Measurements from ENCODE around the gene RPS6KA3. TPM values are rescaled to one million over a fixed set of nuclear protein-coding genes. Genes with fewer than 3 reads are reported as not detected.

RPS6KA3 gene
- polyA plus RNA-seq, 1 of the 3 experiments (the other 2 are of a cell fraction): 14.3 TPM

DNA sequence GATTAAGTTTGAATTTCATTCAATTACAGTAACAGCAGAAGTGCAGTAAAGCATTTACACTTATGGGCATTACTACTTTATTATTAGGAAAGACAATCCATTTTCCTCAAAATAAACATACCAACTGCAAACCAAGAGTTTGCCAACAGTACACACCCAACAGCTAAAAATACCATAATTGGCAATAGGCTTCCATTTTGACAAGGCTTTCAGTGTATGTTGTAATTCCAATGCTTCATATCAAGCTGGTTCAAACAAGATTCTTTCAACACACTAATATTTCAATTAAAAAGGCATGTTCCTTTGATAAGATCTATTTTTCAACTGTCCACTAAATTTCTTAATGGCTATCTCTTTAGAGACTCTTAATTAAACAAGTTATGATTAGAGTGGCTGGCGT, 137.2 kb downstream of the RPS6KA3 start:
- DNase-seq: no peak
- no peak overlapping the region for H3K4me2 ChIP-seq
- H3K36me3 ChIP-seq (replicated peaks in 1 of 2; ENCODE audit: control insufficient read depth in 1 of 2, insufficient read depth in 2 of 2, low read length in 1 of 2): peaks cover 64 to 74% of the 10 kb centered on the region in 2 experiments
- TF ChIP-seq RFX5 (IDR thresholded peaks at IDR 0.05; ENCODE audit: low read length): no peak
- no peak for TF ChIP-seq MXI1 (IDR thresholded peaks at IDR 0.05; ENCODE audit: low read depth, low read length)
- TF ChIP-seq NFIC (IDR thresholded peaks at IDR 0.05; ENCODE audit: borderline replicate concordance): no peak
- no peak for TF ChIP-seq POLR2AphosphoS5 (IDR thresholded peaks at IDR 0.05; ENCODE audit: low read depth, low read length)
- no peak for TF ChIP-seq FOSL2 (IDR thresholded peaks at IDR 0.05; ENCODE audit: borderline replicate concordance, low read depth)
- no peak for TF ChIP-seq RXRA (IDR thresholded peaks at IDR 0.05; ENCODE audit: borderline replicate concordance, low read depth)
- TF ChIP-seq, protein P1, sequence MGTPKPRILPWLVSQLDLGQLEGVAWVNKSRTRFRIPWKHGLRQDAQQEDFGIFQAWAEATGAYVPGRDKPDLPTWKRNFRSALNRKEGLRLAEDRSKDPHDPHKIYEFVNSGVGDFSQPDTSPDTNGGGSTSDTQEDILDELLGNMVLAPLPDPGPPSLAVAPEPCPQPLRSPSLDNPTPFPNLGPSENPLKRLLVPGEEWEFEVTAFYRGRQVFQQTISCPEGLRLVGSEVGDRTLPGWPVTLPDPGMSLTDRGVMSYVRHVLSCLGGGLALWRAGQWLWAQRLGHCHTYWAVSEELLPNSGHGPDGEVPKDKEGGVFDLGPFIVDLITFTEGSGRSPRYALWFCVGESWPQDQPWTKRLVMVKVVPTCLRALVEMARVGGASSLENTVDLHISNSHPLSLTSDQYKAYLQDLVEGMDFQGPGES (IDR thresholded peaks at IDR 0.05; ENCODE audit: low read depth, low read length): no peak
- TF ChIP-seq SMC3 (IDR thresholded peaks at IDR 0.05; ENCODE audit: low read depth, low read length): no peak
- TF ChIP-seq MAX (IDR thresholded peaks at IDR 0.05; ENCODE audit: low read depth): no peak
- no peak for TF ChIP-seq EP300 (IDR thresholded peaks at IDR 0.05; ENCODE audit: borderline replicate concordance in 1 of 2, low read depth in 1 of 2, low read length in 1 of 2)
- no peak for TF ChIP-seq FOXJ3 (CRISPR knock-in tag; IDR thresholded peaks at IDR 0.05)
- TF ChIP-seq, protein P2, sequence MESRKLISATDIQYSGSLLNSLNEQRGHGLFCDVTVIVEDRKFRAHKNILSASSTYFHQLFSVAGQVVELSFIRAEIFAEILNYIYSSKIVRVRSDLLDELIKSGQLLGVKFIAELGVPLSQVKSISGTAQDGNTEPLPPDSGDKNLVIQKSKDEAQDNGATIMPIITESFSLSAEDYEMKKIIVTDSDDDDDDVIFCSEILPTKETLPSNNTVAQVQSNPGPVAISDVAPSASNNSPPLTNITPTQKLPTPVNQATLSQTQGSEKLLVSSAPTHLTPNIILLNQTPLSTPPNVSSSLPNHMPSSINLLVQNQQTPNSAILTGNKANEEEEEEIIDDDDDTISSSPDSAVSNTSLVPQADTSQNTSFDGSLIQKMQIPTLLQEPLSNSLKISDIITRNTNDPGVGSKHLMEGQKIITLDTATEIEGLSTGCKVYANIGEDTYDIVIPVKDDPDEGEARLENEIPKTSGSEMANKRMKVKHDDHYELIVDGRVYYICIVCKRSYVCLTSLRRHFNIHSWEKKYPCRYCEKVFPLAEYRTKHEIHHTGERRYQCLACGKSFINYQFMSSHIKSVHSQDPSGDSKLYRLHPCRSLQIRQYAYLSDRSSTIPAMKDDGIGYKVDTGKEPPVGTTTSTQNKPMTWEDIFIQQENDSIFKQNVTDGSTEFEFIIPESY (IDR thresholded peaks at IDR 0.05; ENCODE audit: borderline replicate concordance, low read depth): no peak
- TF ChIP-seq EZH2phosphoT487 (IDR thresholded peaks at IDR 0.05; ENCODE audit: borderline replicate concordance, low read depth): no peak
- no peak for TF ChIP-seq ELF1 (IDR thresholded peaks at IDR 0.05)
- no peak for TF ChIP-seq TAF1 (IDR thresholded peaks at IDR 0.05; ENCODE audit: borderline replicate concordance, low read depth, low read length)
- TF ChIP-seq USF2 (IDR thresholded peaks at IDR 0.05; ENCODE audit: borderline replicate concordance, low read depth, low read length): no peak
- no peak for TF ChIP-seq NRF1 (IDR thresholded peaks at IDR 0.05; ENCODE audit: low read depth, low read length)
- no peak for TF ChIP-seq JUND (IDR thresholded peaks at IDR 0.05)
- no peak overlapping the region for H3K9ac ChIP-seq
- POLR2A ChIA-PET: no interaction called here
- peaks cover 13% of the 10 kb centered on the region; the same call in 1 of the 2 replicates for H4K20me1 ChIP-seq (ENCODE audit: insufficient read depth)
- no peaks in the 10 kb centered on the region for H3K4me1 ChIP-seq (ENCODE audit: control insufficient read depth in 1 of 2, insufficient read depth in 2 of 2, low read depth in 1 of 2, low read length in 1 of 2)
- no peak overlapping the region for H2AFZ ChIP-seq (ENCODE audit: low read depth)
- WGBS (ENCODE audit: low lambda C conversion rate): 93% methylated on average over 1 of the region's 1 CpG
- H3K79me2 ChIP-seq (ENCODE audit: insufficient read depth): peaks cover 9% of the 10 kb centered on the region; the same call in 1 of the 2 replicates
- H3K9me3 ChIP-seq: no peaks in the 10 kb centered on the region
- CTCF ChIA-PET: interaction anchor here (1.1 to 2.1 kb wide), 2 partner anchors 10 to 29 kb away, joined by 4 read pairs; no protein-coding TSS in a partner anchor
- no peak overlapping the region for H3K4me3 ChIP-seq (ENCODE audit: low read depth in 2 of 2, low read length in 1 of 2)
- no peaks in the 10 kb centered on the region for H3K27me3 ChIP-seq (ENCODE audit: insufficient read depth)
- H3K9me2 ChIP-seq: no peaks in the 10 kb centered on the region
- H3K27ac ChIP-seq (ENCODE audit: low read depth in 2 of 2, low read length in 1 of 2): peak overlapping the region in 1 of 2 experiments; percentile 14; a peak in 1 of 4 replicates
- peaks cover 58% of the 10 kb centered on the region for H3F3A ChIP-seq (replicated peaks; ENCODE audit: insufficient read depth)

All from SK-N-SH (cell line).